Muscle layer of duodenum (tissue), 2 donors: ENCODE results near the gene SYT8.

ENCODE experiments used
- H3K27ac ChIP-seq: one replicate; pipeline ENCODE4 v1.7.0; 2013; ENCODE audit warnings: mild to moderate bottlenecking, low read length
- H3K27me3 ChIP-seq: one replicate; pipeline ENCODE4 v1.7.0; 2013; ENCODE audit warnings: low read depth, mild to moderate bottlenecking, control low read depth, low read length
- H3K36me3 ChIP-seq, 2 donors: one replicate each; pipeline ENCODE4 v1.7.0; 2013; ENCODE audit warnings: low read length in 2 of 2, control low read depth in 1 of 2, mild to moderate bottlenecking in 1 of 2; ENCODE audit not compliant: insufficient read depth in 2 of 2, control insufficient read depth in 1 of 2
- H3K4me1 ChIP-seq, 2 donors: one replicate each; pipeline ENCODE4 v1.7.0; 2013; ENCODE audit warnings: low read length in 2 of 2, mild to moderate bottlenecking in 2 of 2, control low read depth in 1 of 2, moderate library complexity in 1 of 2; ENCODE audit not compliant: insufficient read depth in 2 of 2, control insufficient read depth in 1 of 2
- H3K4me3 ChIP-seq, 2 donors: one replicate each; pipeline ENCODE4 v1.7.0; 2013; ENCODE audit warnings: low read length in 2 of 2, low read depth in 1 of 2, mild to moderate bottlenecking in 1 of 2
- H3K9me3 ChIP-seq, 2 donors: one replicate each; pipeline ENCODE4 v1.7.0; 2013; ENCODE audit warnings: low read length in 2 of 2, control low read depth in 1 of 2, mild to moderate bottlenecking in 1 of 2; ENCODE audit not compliant: control insufficient read depth in 1 of 2
- donor health status: healthy.

Gene SYT8

GRCh38 chr11:1820463-1821325 lies 14.1 kb upstream of the SYT8 start:
- H3K36me3 ChIP-seq: no peaks in the 10 kb centered on the region
- no peak overlapping the region for H3K4me3 ChIP-seq
- no peaks in the 10 kb centered on the region for H3K27me3 ChIP-seq
- H3K4me1 ChIP-seq: no peaks in the 10 kb centered on the region
- H3K9me3 ChIP-seq: peaks cover 7 to 17% of the 10 kb centered on the region in 2 donors
- no peak overlapping the region for H3K27ac ChIP-seq

GRCh38 chr11:1821562-1821961 lies 13.2 kb upstream of the SYT8 start:
- H3K27ac ChIP-seq: no peak overlapping the region
- no peaks in the 10 kb centered on the region for H3K27me3 ChIP-seq
- H3K4me1 ChIP-seq: peaks cover 0 to under 1% of the 10 kb centered on the region in 2 donors
- no peaks in the 10 kb centered on the region for H3K36me3 ChIP-seq
- no peak overlapping the region for H3K4me3 ChIP-seq
- peaks cover 7 to 17% of the 10 kb centered on the region in 2 donors for H3K9me3 ChIP-seq

GRCh38 chr11:1822648-1823375 lies 12.0 kb upstream of the SYT8 start:
- Histone ChIP-seq H3K4me1 (peaks cover 0 to 12% of the 10 kb centered on the region in 2 donors), H3K27ac (no peak overlapping the region), H3K4me3 (no peak overlapping the region), H3K27me3 (no peaks in the 10 kb centered on the region), H3K36me3 (no peaks in the 10 kb centered on the region), H3K9me3 (peaks cover 7 to 17% of the 10 kb centered on the region in 2 donors)

GRCh38 chr11:1823376-1824220 lies 11.2 kb upstream of the SYT8 start:
- H3K27me3 ChIP-seq: no peaks in the 10 kb centered on the region
- H3K4me3 ChIP-seq: no peak overlapping the region
- H3K27ac ChIP-seq: no peak overlapping the region
- H3K9me3 ChIP-seq: peaks cover 4 to 10% of the 10 kb centered on the region in 2 donors
- H3K4me1 ChIP-seq: peaks cover 0 to 12% of the 10 kb centered on the region in 2 donors
- no peaks in the 10 kb centered on the region for H3K36me3 ChIP-seq

- Histone ChIP-seq H3K9me3 (peaks cover 0 to 1% of the 10 kb centered on the region in 2 donors), H3K27ac (no peak overlapping the region), H3K36me3 (no peaks in the 10 kb centered on the region), H3K27me3 (no peaks in the 10 kb centered on the region), H3K4me1 (peaks cover 0 to 12% of the 10 kb centered on the region in 2 donors), H3K4me3 (no peak overlapping the region)
Measured at GRCh38 chr11:1824221-1825038, 10.4 kb upstream of the SYT8 start.

- Histone ChIP-seq H3K9me3 (no peaks in the 10 kb centered on the region), H3K27me3 (no peaks in the 10 kb centered on the region), H3K4me1 (peaks cover 0 to 12% of the 10 kb centered on the region in 2 donors), H3K36me3 (no peaks in the 10 kb centered on the region), H3K4me3 (no peak overlapping the region), H3K27ac (no peak overlapping the region)
Measured at GRCh38 chr11:1825039-1825740, 9.6 kb upstream of the SYT8 start.

- no peak overlapping the region for H3K27ac ChIP-seq
- no peaks in the 10 kb centered on the region for H3K36me3 ChIP-seq
- H3K4me1 ChIP-seq: peaks cover 0 to 12% of the 10 kb centered on the region in 2 donors
- H3K4me3 ChIP-seq: no peak overlapping the region
- H3K27me3 ChIP-seq: no peaks in the 10 kb centered on the region
- no peaks in the 10 kb centered on the region for H3K9me3 ChIP-seq
Measured at GRCh38 chr11:1825785-1826451, 8.9 kb upstream of the SYT8 start.

GRCh38 chr11:1826552-1827094 lies 8.2 kb upstream of the SYT8 start:
- H3K27ac ChIP-seq: no peak overlapping the region
- H3K9me3 ChIP-seq: no peaks in the 10 kb centered on the region
- no peaks in the 10 kb centered on the region for H3K36me3 ChIP-seq
- peaks cover 0 to 12% of the 10 kb centered on the region in 2 donors for H3K4me1 ChIP-seq
- H3K27me3 ChIP-seq: no peaks in the 10 kb centered on the region
- H3K4me3 ChIP-seq: no peak overlapping the region

GRCh38 chr11:1827095-1827813 lies 7.5 kb upstream of the SYT8 start:
- no peak overlapping the region for H3K27ac ChIP-seq
- H3K4me1 ChIP-seq: peaks cover 0 to 17% of the 10 kb centered on the region in 2 donors

More at GRCh38 chr11:1827095-1827813, 7.5 kb upstream of the SYT8 start:
- no peaks in the 10 kb centered on the region for H3K27me3 ChIP-seq
- no peak overlapping the region for H3K4me3 ChIP-seq
- H3K36me3 ChIP-seq: no peaks in the 10 kb centered on the region
- H3K9me3 ChIP-seq: no peaks in the 10 kb centered on the region
